Smooth muscle cell (in vitro differentiated cells): ENCODE results near the gene VPS13D. TPM values are rescaled to one million over a fixed set of nuclear protein-coding genes. Genes with fewer than 3 reads are reported as not detected.

Experiments
- DNase-seq: peaks from one replicate; lab custom pipeline; 2025; ENCODE audit not compliant: unreplicated experiment; lab: John Stamatoyannopoulos, UW
- H2AFZ ChIP-seq: fragments of 200-600 bp; sonication (generic); 2 replicates; pipeline ENCODE4 v1.6.0; 2016; ENCODE audit warnings: antibody characterized with exemption, low read depth, mild to moderate bottlenecking
- H3F3A ChIP-seq: fragments of 200-600 bp; sonication (generic); 2 replicates; pipeline ENCODE4 v1.6.0; 2017; ENCODE audit warnings: antibody characterized with exemption, low read depth
- H3K27ac ChIP-seq: fragments of 200-600 bp; sonication (generic); 2 replicates; pipeline ENCODE4 v1.5.1; 2016; ENCODE audit warnings: low read depth, mild to moderate bottlenecking
- H3K27me3 ChIP-seq: fragments of 200-600 bp; sonication (generic); 2 replicates; pipeline ENCODE4 v1.6.1; 2016; ENCODE audit warnings: low read depth, mild to moderate bottlenecking
- H3K36me3 ChIP-seq: fragments of 200-600 bp; sonication (generic); 2 replicates; pipeline ENCODE4 v1.5.1; 2016; ENCODE audit warnings: low read depth
- H3K4me1 ChIP-seq: fragments of 200-600 bp; sonication (generic); 2 replicates; pipeline ENCODE4 v1.5.1; 2016; ENCODE audit warnings: low read depth
- H3K4me2 ChIP-seq: fragments of 200-600 bp; sonication (generic); 2 replicates; pipeline ENCODE4 v1.6.0; 2016; ENCODE audit warnings: mild to moderate bottlenecking
- H3K4me3 ChIP-seq: fragments of 200-600 bp; sonication (generic); 2 replicates; pipeline ENCODE4 v1.5.1; 2016; ENCODE audit warnings: mild to moderate bottlenecking
- H3K79me2 ChIP-seq: fragments of 200-600 bp; sonication (generic); 2 replicates; pipeline ENCODE4 v1.6.0; 2016; ENCODE audit warnings: low read depth, mild to moderate bottlenecking
- H3K9ac ChIP-seq: fragments of 200-600 bp; sonication (generic); 2 replicates; pipeline ENCODE4 v1.6.0; 2016; ENCODE audit warnings: low read depth
- H3K9me3 ChIP-seq: fragments of 200-600 bp; sonication (generic); replicated peaks from 2 replicates; pipeline ENCODE4 v1.5.1; 2016; ENCODE audit warnings: low read depth
- H4K20me1 ChIP-seq: fragments of 200-600 bp; sonication (generic); 2 replicates; pipeline ENCODE4 v1.6.0; 2016; ENCODE audit warnings: low read depth
- WGBS: methylation state at CpG from one replicate; pipeline ENCODE4 v1.1.7; 2016; ENCODE audit warnings: low lambda C conversion rate; 5-methylcytosine and 5-hydroxymethylcytosine counted together
- polyA plus RNA-seq: library from polyadenylated mRNA; unstranded; fragments of >200 nt; fragmentation: Nextera tagmentation; extraction: Ambion mirVana; gene quantifications from 2 replicates; pipeline ENCODE4 v1.2.1, GENCODE V29; 2016
- total RNA-seq: library from RNA; depleted of rRNA; stranded (reverse); fragments of >200 nt; gene quantifications from 2 replicates; pipeline ENCODE4 v1.2.3, GENCODE V29; 2014
- TF ChIP-seq, protein P1 (sequence below): fragments of 200-600 bp; sonication (generic); IDR thresholded peaks from 2 replicates; pipeline ENCODE4 v1.5.1; 2017; ENCODE audit warnings: borderline replicate concordance, mild to moderate bottlenecking, antibody characterized with exemption; ENCODE audit not compliant: insufficient read depth, poor library complexity, severe bottlenecking

Gene VPS13D
- total and polyA plus RNA-seq, 2 experiments from 2014 or later: 3.5 to 20.0 TPM

DNA sequence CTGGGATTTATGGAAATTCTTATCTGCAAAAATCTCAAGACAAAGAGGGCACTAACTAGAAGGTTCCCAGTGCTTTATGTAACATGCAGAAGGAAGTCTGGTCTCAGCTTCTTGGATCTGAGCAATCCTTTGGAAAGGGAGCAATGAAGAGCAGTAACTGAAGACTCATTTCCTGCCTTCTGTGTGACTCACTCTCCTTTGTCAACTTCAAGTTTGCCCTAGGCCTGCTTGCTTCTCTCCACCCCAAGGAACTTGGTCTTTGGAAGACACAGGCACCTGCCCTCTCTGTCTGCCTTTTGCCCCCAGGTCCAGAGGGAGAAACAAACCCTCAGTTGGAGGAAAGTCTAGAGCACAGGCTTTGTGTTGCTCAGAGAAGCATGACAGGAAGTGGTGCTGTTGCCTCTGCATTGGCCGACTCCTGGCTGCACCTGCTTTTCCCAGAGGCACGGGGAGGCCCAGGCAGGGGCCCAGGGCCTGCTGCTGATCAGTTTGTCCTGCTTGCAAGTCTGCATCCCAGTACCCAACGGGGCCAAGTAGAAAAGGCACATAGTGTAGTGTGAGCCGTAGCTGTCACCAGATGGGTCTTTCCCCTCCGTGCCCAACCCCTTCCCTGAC, 251.0 kb downstream of the VPS13D start:
- no peak overlapping the region for H3K9ac ChIP-seq
- peaks cover 5% of the 10 kb centered on the region for H3K4me1 ChIP-seq
- no peaks in the 10 kb centered on the region for H3K36me3 ChIP-seq
- no peaks in the 10 kb centered on the region for H3K27me3 ChIP-seq
- H3K9me3 ChIP-seq: no peaks in the 10 kb centered on the region
- H3K79me2 ChIP-seq: no peaks in the 10 kb centered on the region
- H4K20me1 ChIP-seq: peaks cover 6% of the 10 kb centered on the region
- no peaks in the 10 kb centered on the region for H3F3A ChIP-seq
- no peak overlapping the region for H3K4me2 ChIP-seq
- WGBS: 87% methylated on average over 5 of the region's 5 CpGs
- no peak overlapping the region for H3K4me3 ChIP-seq
- H2AFZ ChIP-seq: no peak overlapping the region
- TF ChIP-seq, protein P1, sequence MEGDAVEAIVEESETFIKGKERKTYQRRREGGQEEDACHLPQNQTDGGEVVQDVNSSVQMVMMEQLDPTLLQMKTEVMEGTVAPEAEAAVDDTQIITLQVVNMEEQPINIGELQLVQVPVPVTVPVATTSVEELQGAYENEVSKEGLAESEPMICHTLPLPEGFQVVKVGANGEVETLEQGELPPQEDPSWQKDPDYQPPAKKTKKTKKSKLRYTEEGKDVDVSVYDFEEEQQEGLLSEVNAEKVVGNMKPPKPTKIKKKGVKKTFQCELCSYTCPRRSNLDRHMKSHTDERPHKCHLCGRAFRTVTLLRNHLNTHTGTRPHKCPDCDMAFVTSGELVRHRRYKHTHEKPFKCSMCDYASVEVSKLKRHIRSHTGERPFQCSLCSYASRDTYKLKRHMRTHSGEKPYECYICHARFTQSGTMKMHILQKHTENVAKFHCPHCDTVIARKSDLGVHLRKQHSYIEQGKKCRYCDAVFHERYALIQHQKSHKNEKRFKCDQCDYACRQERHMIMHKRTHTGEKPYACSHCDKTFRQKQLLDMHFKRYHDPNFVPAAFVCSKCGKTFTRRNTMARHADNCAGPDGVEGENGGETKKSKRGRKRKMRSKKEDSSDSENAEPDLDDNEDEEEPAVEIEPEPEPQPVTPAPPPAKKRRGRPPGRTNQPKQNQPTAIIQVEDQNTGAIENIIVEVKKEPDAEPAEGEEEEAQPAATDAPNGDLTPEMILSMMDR: no peak
- H3K27ac ChIP-seq: peak overlapping the region; percentile 30
- no peak for DNase-seq

DNA sequence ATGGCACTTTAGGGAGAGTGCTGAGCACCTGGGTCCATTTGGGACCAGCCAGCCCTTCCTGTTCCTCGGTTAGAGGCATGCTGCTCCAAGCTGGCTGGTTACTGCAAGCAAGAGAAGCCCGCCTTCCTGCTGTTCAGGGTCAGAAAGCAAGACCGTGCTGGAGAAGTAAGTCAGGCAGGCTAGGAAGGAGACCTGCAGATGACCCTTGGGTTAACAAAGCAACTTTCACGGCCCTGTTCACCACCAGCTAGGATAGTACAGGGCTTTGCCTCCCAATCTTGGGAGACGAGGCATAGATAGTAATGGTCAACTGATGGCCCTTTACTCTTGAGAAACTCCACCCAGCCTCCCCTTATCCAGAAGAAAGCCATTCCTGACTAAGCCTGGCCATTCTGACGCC, 252.1 kb downstream of the VPS13D start:
- Histone ChIP-seq H3K4me3 (no peak overlapping the region), H3K27ac (no peak overlapping the region), H4K20me1 (peaks cover 6% of the 10 kb centered on the region), H3K9me3 (no peaks in the 10 kb centered on the region), H3K4me1 (peaks cover 5% of the 10 kb centered on the region), H3K79me2 (no peaks in the 10 kb centered on the region), H3K36me3 (no peaks in the 10 kb centered on the region), H3F3A (no peaks in the 10 kb centered on the region), H3K4me2 (no peak overlapping the region), H2AFZ (no peak overlapping the region), H3K9ac (no peak overlapping the region), H3K27me3 (no peaks in the 10 kb centered on the region)
- WGBS: 90% methylated on average over 6 of the region's 6 CpGs
- DNase-seq: no peak
- TF ChIP-seq, protein P1: no peak

- Histone ChIP-seq H3K27me3 (no peaks in the 10 kb centered on the region), H3K4me3 (no peak overlapping the region), H4K20me1 (peaks cover 6% of the 10 kb centered on the region), H3K79me2 (no peaks in the 10 kb centered on the region), H3K4me2 (no peak overlapping the region), H3K36me3 (no peaks in the 10 kb centered on the region), H2AFZ (no peak overlapping the region), H3K9me3 (no peaks in the 10 kb centered on the region), H3K27ac (no peak overlapping the region), H3K4me1 (peaks cover 5% of the 10 kb centered on the region), H3F3A (no peaks in the 10 kb centered on the region), H3K9ac (no peak overlapping the region)
- no peak for DNase-seq
- WGBS: 91% methylated on average over 3 of the region's 3 CpGs
- TF ChIP-seq, protein P1: no peak
Measured at GRCh38 chr1:12482988-12483387, 253.2 kb downstream of the VPS13D start.

GRCh38 chr1:12485231-12486058, 255.6 kb downstream of the VPS13D start:
- Histone ChIP-seq H3K79me2 (no peaks in the 10 kb centered on the region), H3K36me3 (no peaks in the 10 kb centered on the region), H3K9me3 (no peaks in the 10 kb centered on the region), H2AFZ (no peak overlapping the region), H3K9ac (no peak overlapping the region), H3K27ac (no peak overlapping the region), H3K4me1 (no peaks in the 10 kb centered on the region), H4K20me1 (peaks cover 11% of the 10 kb centered on the region), H3F3A (no peaks in the 10 kb centered on the region), H3K4me3 (no peak overlapping the region), H3K4me2 (no peak overlapping the region), H3K27me3 (no peaks in the 10 kb centered on the region)
- TF ChIP-seq, protein P1: no peak
- 82% methylated on average over 12 of the region's 12 CpGs for WGBS
- no peak for DNase-seq
